ENCODE results near the gene FBXL20.

DNA sequence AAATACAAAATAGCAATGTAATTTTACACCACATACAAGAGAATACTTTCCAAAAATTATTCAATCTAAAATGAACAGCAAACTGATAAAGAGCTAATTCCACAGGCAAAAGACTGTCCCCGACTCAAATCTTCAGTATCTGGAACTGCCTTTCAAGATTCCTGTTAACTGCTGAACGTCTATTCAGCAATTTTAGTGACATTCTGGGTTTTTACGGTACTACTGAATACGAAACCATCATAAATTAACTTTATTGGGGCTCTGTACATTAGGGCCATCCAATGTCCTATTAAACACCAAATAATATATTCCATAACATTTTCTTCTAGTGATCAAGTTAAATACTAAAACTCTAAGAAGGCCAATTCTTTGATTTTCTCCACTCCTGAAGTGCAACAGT lies 1.6 kb downstream of the FBXL20 start:
- no peak for TF ChIP-seq CTCF (conservative IDR thresholded peaks at IDR 0.05; ENCODE audit: low read depth, low read length)
- no peak for TF ChIP-seq EZH2 (IDR thresholded peaks at IDR 0.05; ENCODE audit: borderline replicate concordance, low read depth, low read length, poor library complexity, severe bottlenecking)

Measured in A673 (cell line).